HG02884 (cell line): Measurements from ENCODE around the gene GDF7.

ENCODE experiments used
- ATAC-seq: cut with Tn5 transposase; IDR thresholded peaks from one replicate; pipeline ENCODE4 v1.9.1; 2021; ENCODE audit warnings: mild to moderate bottlenecking, moderate library complexity; ENCODE audit not compliant: unreplicated experiment

The GDF7 gene

GRCh38 chr2:20657522-20658235 is 9.3 kb upstream of the GDF7 start:
- no peak for ATAC-seq

GRCh38 chr2:20660506-20661420 is 6.2 kb upstream of the GDF7 start:
- ATAC-seq, result no peak

GRCh38 chr2:20661421-20662307 is 5.3 kb upstream of the GDF7 start:
- peak; percentile 56 for ATAC-seq

- ATAC-seq, result no peak
Observed at GRCh38 chr2:20662308-20662937, 4.5 kb upstream of the GDF7 start.

GRCh38 chr2:20663196-20664070 is 3.5 kb upstream of the GDF7 start:
- no peak for ATAC-seq

GRCh38 chr2:20664071-20664390 is 2.9 kb upstream of the GDF7 start:
- no peak for ATAC-seq

- no peak for ATAC-seq
Observed at GRCh38 chr2:20664431-20665242, 2.3 kb upstream of the GDF7 start.

- no peak for ATAC-seq
Observed at GRCh38 chr2:20665243-20666004, 1.5 kb upstream of the GDF7 start.

GRCh38 chr2:20666005-20666303 is 990 bp upstream of the GDF7 start:
- no peak for ATAC-seq

- no peak for ATAC-seq
Observed at GRCh38 chr2:20667151-20667530, 197 bp downstream of the GDF7 start.

GRCh38 chr2:20667531-20668401 is 822 bp downstream of the GDF7 start:
- no peak for ATAC-seq

- ATAC-seq, result no peak
Observed at GRCh38 chr2:20668451-20668850, 1.5 kb downstream of the GDF7 start.

- no peak for ATAC-seq
Observed at GRCh38 chr2:20668871-20669475, 2.0 kb downstream of the GDF7 start.

- ATAC-seq, result no peak
Observed at GRCh38 chr2:20669562-20670314, 2.8 kb downstream of the GDF7 start.

GRCh38 chr2:20670315-20671035 is 3.5 kb downstream of the GDF7 start:
- ATAC-seq, result no peak
